Islet of Langerhans (tissue), 1 donor: ENCODE data around the gene SETD1A.

Experiments
- FAIRE-seq: peaks from one replicate; lab custom pipeline; 2011; peaks lifted over from hg19 to GRCh38; lab: Jason Lieb, UNC

The SETD1A gene

DNA sequence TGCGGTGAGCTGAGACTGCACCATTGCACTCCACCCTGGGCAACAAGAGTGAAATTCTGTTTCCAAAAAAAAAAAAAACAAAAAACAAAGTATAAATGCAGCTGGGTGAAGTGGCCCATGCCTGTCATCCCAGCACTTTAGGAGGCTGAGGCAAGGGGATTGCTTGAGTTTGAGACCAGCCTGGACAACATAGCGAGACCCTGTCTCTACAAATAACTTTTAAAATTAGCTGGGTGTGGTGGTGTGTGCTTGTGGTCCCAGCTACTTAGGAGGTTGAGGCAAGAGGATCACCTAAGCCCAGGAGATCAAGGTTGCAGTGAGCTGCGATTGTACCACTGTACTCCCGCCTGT lies 65.7 kb downstream of the SETD1A start:
- FAIRE-seq, result no peak

DNA sequence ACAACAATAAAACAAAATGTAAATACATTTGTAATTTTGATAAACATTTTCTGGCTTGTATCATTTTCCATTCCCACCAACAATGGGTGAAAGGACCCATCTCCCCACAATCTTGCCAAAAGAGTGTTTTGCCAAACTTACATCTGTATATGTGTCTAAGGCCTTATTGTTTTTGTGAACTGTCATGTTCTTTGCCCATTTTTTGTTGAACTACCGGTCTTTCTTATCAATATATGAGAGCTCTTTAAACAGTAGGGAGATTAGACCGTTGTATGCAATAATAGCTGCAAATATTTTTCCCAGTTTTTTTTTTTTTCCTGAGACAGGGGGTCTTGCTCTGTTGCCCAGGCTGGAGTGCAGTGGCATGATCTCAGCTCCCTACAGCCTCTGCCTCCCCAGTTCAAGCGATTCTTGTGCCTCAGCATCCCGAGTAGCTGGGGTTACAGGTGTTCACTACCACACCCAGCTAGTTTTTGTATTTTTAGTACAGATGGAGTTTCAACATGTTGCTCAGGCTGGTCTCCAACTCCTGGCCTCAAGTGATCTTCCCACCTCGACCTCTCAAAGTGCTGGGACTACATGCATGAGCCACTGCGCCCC lies 66.2 kb downstream of the SETD1A start:
- FAIRE-seq, result no peak

GRCh38 chr16:31025339-31025738 lies 67.8 kb downstream of the SETD1A start:
- FAIRE-seq, result no peak

DNA sequence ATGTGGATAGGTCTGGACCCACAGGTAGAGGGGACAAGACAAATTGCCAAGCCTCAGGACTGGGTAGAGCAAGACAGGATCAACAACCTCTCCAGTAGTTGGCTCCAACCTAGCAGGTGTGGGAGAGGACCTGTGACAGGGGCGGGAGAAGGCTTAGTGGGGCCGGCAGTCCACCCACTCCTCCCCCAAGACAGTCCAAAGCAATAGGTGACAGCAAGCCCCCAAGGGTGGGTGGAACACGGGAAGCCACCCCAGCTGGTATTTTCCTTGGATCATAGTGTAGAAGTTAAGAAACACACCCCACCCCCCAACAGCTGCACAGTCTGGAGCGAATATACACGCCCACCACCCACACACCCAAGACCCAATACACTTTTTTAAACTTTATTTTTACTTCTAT lies 71.7 kb downstream of the SETD1A start:
- FAIRE-seq, result no peak

DNA sequence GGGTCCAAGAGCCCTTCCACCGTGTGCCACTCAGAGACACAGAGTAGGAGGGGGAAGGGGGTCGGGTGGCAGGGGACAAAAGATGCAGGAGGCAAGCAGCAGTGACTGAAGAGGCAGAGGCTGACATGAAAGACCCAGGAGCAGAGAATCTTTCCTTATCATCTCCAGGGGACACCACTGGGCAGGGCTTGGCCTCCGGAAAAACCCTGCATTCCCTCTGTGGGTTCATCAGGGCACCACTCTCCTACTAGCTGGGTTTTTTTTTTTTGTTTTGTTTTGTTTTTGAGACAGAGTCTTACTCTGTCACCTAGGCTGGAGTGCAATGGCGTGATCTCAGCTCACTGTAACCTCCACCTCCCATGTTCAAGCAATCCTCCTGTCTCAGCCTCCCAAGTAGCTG lies 73.7 kb downstream of the SETD1A start:
- no peak for FAIRE-seq

DNA sequence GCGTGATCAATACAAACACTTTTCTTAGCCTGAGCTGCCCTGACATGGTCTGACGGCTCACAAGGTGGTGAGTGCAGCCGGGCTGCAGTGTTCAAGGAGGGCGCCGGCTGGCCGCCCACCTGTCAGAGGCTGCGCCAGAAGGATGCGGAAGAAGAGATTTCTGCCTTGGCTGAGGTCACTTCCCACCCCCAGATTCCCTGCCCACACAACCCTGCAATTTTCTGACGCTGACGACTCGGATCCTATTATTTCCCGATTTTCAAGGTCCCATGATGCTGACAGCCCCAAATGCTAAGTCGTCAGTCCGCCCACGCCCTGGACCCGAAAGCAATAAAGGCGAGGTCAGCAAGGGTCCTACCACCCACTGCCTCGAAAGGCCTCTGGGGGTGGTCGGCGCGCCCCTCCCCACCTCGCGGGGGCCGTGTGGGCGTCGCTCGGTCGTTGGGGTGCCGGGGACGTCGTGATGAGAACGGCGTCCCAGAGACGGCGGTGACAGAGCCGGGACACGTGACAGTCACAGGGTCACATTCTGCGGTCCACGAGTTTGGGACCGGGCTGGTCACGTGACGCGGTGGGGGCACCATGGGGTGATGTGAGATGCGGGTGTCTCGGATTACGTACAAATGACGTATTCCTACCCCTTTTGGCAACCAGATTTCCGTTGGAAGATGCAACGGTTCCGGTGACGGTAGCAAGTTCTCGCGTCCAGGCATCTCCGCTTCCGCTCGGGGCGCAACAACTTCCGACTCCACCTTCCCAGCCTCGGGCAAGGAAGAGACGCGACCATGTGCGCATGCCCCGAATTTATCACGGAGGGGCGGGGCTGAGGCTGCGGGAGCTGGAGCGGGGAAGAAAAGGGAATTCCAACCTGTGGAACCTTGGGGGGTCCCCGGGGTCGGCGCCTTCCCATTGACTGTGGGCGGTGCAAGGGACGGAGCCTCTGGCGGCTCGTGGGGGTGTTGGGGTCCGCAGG lies 75.5 kb downstream of the SETD1A start, which contains the start of gene STX4:
STX4 (plus strand) TSS at position 823 of the 973 bp plus-strand sequence. CDS start 248 bp downstream, outside the sequence.
- FAIRE-seq, result no peak

- FAIRE-seq, result no peak
These were observed 76.3 kb downstream of the SETD1A start for GRCh38 chr16:31033709-31034492.
